Measurements from ENCODE around the gene C21orf91.

- TF ChIP-seq POLR2A (IDR thresholded peaks at IDR 0.05; ENCODE audit: low read length) (no peak), GATA1 (IDR thresholded peaks at IDR 0.05; ENCODE audit: low read depth, low read length) (no peak)
These were observed 67.0 kb downstream of the C21orf91 start for GRCh38 chr21:17752171-17752570.
